Measurements from ENCODE around the gene IRS2. TPM values are rescaled to one million over a fixed set of nuclear protein-coding genes. Genes with fewer than 3 reads are reported as not detected.
"Not testable (repeated sequence)": the region's sequence is repeated elsewhere in the genome, so short reads cannot be mapped to it uniquely, and the experiment has no call there.

IRS2 gene
- total RNA-seq, 1 experiment from 2014 or later: 41.8 TPM

- no peak for DNase-seq (ENCODE audit: unreplicated experiment)
- CTCF ChIA-PET: interaction anchor here (0.6 to 1.0 kb wide), 2 partner anchors 320 to 778 kb away, joined by 3 read pairs; no protein-coding TSS in a partner anchor
- Mint-ChIP-seq H3K27ac (ENCODE audit: low read depth, unreplicated experiment) (peak overlapping the region; percentile 28), H3K36me3 (ENCODE audit: insufficient read depth, unreplicated experiment) (peaks cover 6% of the 10 kb centered on the region), H3K27me3 (ENCODE audit: insufficient read depth, unreplicated experiment) (no peaks in the 10 kb centered on the region), H3K4me1 (ENCODE audit: insufficient read depth, unreplicated experiment) (peaks cover 20% of the 10 kb centered on the region), H3K9me3 (ENCODE audit: unreplicated experiment) (no peaks in the 10 kb centered on the region), H3K4me3 (ENCODE audit: unreplicated experiment) (no peak overlapping the region)
- no peak for TF ChIP-seq CTCF (IDR thresholded peaks at IDR 0.05; ENCODE audit: unreplicated experiment)
- intact Hi-C loops (cut with micrococcal nuclease): no loop called here
- BruUV-seq (replicated peaks): no TSS peak
- POLR2A ChIA-PET: interaction anchor here (0.8 kb wide), 1 partner anchor 473 kb away, joined by 5 read pairs; no protein-coding TSS in a partner anchor
These were observed 49.3 kb downstream of the IRS2 start for GRCh38 chr13:109737046-109737573.

GRCh38 chr13:109735436-109735966, 50.9 kb downstream of the IRS2 start:
- peaks cover 6% of the 10 kb centered on the region for H3K36me3 Mint-ChIP-seq (ENCODE audit: insufficient read depth, unreplicated experiment)
- POLR2A ChIA-PET: interaction anchor here (0.8 kb wide), 1 partner anchor 9 kb away, joined by 4 read pairs; no protein-coding TSS in a partner anchor
- no peaks in the 10 kb centered on the region for H3K27me3 Mint-ChIP-seq (ENCODE audit: insufficient read depth, unreplicated experiment)
- no peak overlapping the region for H3K27ac Mint-ChIP-seq (ENCODE audit: low read depth, unreplicated experiment)
- DNase-seq (ENCODE audit: unreplicated experiment): no peak
- CTCF ChIA-PET: no interaction called here
- no peak for TF ChIP-seq CTCF (IDR thresholded peaks at IDR 0.05; ENCODE audit: unreplicated experiment)
- intact Hi-C loops (cut with micrococcal nuclease): no loop called here
- BruUV-seq (replicated peaks): no TSS peak
- H3K4me1 Mint-ChIP-seq (ENCODE audit: insufficient read depth, unreplicated experiment): peaks cover 20% of the 10 kb centered on the region
- H3K4me3 Mint-ChIP-seq (ENCODE audit: unreplicated experiment): no peak overlapping the region
- H3K9me3 Mint-ChIP-seq (ENCODE audit: unreplicated experiment): no peaks in the 10 kb centered on the region

GRCh38 chr13:109734002-109734785, 52.2 kb downstream of the IRS2 start:
- Mint-ChIP-seq H3K4me1 (ENCODE audit: insufficient read depth, unreplicated experiment) (peaks cover 25% of the 10 kb centered on the region), H3K9me3 (ENCODE audit: unreplicated experiment) (no peaks in the 10 kb centered on the region), H3K27me3 (ENCODE audit: insufficient read depth, unreplicated experiment) (no peaks in the 10 kb centered on the region), H3K4me3 (ENCODE audit: unreplicated experiment) (no peak overlapping the region), H3K36me3 (ENCODE audit: insufficient read depth, unreplicated experiment) (peaks cover 6% of the 10 kb centered on the region), H3K27ac (ENCODE audit: low read depth, unreplicated experiment) (no peak overlapping the region)
- ChIA-PET POLR2A (interaction anchor here (0.8 kb wide), 2 partner anchors 9 to 10 kb away, joined by 3 to 4 read pairs; no protein-coding TSS in a partner anchor), CTCF (interaction anchor here (0.6 kb wide), 1 partner anchor 334 kb away, joined by 4 read pairs; no protein-coding TSS in a partner anchor)
- TF ChIP-seq CTCF (IDR thresholded peaks at IDR 0.05; ENCODE audit: unreplicated experiment): no peak
- intact Hi-C loops (cut with micrococcal nuclease): no loop called here
- BruUV-seq (replicated peaks): no TSS peak
- no peak for DNase-seq (ENCODE audit: unreplicated experiment)

GRCh38 chr13:109733550-109733949, 52.8 kb downstream of the IRS2 start:
- H3K4me1 Mint-ChIP-seq (ENCODE audit: insufficient read depth, unreplicated experiment): peaks cover 24% of the 10 kb centered on the region
- intact Hi-C loops (cut with micrococcal nuclease): no loop called here
- ChIA-PET POLR2A (no interaction called here), CTCF (no interaction called here)
- H3K4me3 Mint-ChIP-seq (ENCODE audit: unreplicated experiment): no peak overlapping the region
- no peak for DNase-seq (ENCODE audit: unreplicated experiment)
- TF ChIP-seq CTCF (IDR thresholded peaks at IDR 0.05; ENCODE audit: unreplicated experiment): no peak
- no peaks in the 10 kb centered on the region for H3K9me3 Mint-ChIP-seq (ENCODE audit: unreplicated experiment)
- H3K27ac Mint-ChIP-seq (ENCODE audit: low read depth, unreplicated experiment): no peak overlapping the region
- H3K36me3 Mint-ChIP-seq (ENCODE audit: insufficient read depth, unreplicated experiment): peaks cover 6% of the 10 kb centered on the region
- no TSS peak for BruUV-seq (replicated peaks)
- H3K27me3 Mint-ChIP-seq (ENCODE audit: insufficient read depth, unreplicated experiment): no peaks in the 10 kb centered on the region

- H3K27me3 Mint-ChIP-seq (ENCODE audit: insufficient read depth, unreplicated experiment); H3K4me3 Mint-ChIP-seq (ENCODE audit: unreplicated experiment); BruUV-seq (replicated peaks): not testable (repeated sequence)
These were observed 53.8 kb downstream of the IRS2 start for GRCh38 chr13:109732470-109733170.

More at GRCh38 chr13:109732470-109733170, 53.8 kb downstream of the IRS2 start:
- H3K4me1 Mint-ChIP-seq (ENCODE audit: insufficient read depth, unreplicated experiment): peaks cover 15% of the 10 kb centered on the region
- DNase-seq (ENCODE audit: unreplicated experiment); H3K9me3 Mint-ChIP-seq (ENCODE audit: unreplicated experiment); H3K36me3 Mint-ChIP-seq (ENCODE audit: insufficient read depth, unreplicated experiment); intact Hi-C loops (cut with micrococcal nuclease); H3K27ac Mint-ChIP-seq (ENCODE audit: low read depth, unreplicated experiment): not testable (repeated sequence)
- ChIA-PET CTCF (interaction anchor here (1.6 kb wide), 1 partner anchor 817 kb away, joined by 4 read pairs; no protein-coding TSS in a partner anchor), POLR2A (interaction anchor here (0.7 kb wide), 2 partner anchors 23 to 112 kb away, joined by 4 read pairs; no protein-coding TSS in a partner anchor)

Measured in MCF 10A (cell line).